Mesendoderm (in vitro differentiated cells): ENCODE measurements around the gene RAP1GAP2.

Source experiments
- DNase-seq: peaks from one replicate; pipeline ENCODE4 v3.0.0; 2013
- H2AK5ac ChIP-seq: 2 replicates; pipeline ENCODE4 v1.6.1; 2013; ENCODE audit warnings: low read length, inconsistent platforms
- H2BK120ac ChIP-seq: 2 replicates; pipeline ENCODE4 v1.6.1; 2013; ENCODE audit warnings: low read depth, mild to moderate bottlenecking, low read length, moderate library complexity, mixed read lengths
- H2BK15ac ChIP-seq: replicated peaks from 2 replicates; pipeline ENCODE4 v1.6.1; 2013; ENCODE audit warnings: low read depth, mild to moderate bottlenecking, moderate library complexity
- H2BK5ac ChIP-seq: 2 replicates; pipeline ENCODE4 v1.6.1; 2013; ENCODE audit warnings: low read length, inconsistent platforms
- H3K18ac ChIP-seq: 2 replicates; pipeline ENCODE4 v1.6.1; 2013; ENCODE audit warnings: mild to moderate bottlenecking, low read length, mixed read lengths
- H3K23ac ChIP-seq: one replicate; pipeline ENCODE4 v1.6.1; 2013; ENCODE audit warnings: low read length
- H3K27ac ChIP-seq: 2 replicates; pipeline ENCODE4 v1.5.1; 2013; ENCODE audit warnings: low read depth, mild to moderate bottlenecking, inconsistent platforms, low read length, moderate library complexity
- H3K27me3 ChIP-seq: 2 replicates; pipeline ENCODE4 v1.6.1; 2013; ENCODE audit warnings: low read length, control low read depth, mild to moderate bottlenecking, inconsistent platforms; ENCODE audit not compliant: insufficient read depth, poor library complexity
- H3K36me3 ChIP-seq: 2 replicates; pipeline ENCODE4 v1.6.1; 2013; ENCODE audit warnings: low read length, inconsistent platforms; ENCODE audit not compliant: control insufficient read depth, insufficient read depth
- H3K4ac ChIP-seq: one replicate; pipeline ENCODE4 v1.6.1; 2013; ENCODE audit warnings: low read depth, mild to moderate bottlenecking, low read length, moderate library complexity
- H3K4me1 ChIP-seq: 2 replicates; pipeline ENCODE4 v1.6.1; 2013; ENCODE audit warnings: low read depth, low read length, inconsistent platforms; ENCODE audit not compliant: control insufficient read depth
- H3K4me2 ChIP-seq: 2 replicates; pipeline ENCODE4 v1.6.1; 2013; ENCODE audit warnings: low read length
- H3K4me3 ChIP-seq: 2 replicates; pipeline ENCODE4 v1.5.1; 2013; ENCODE audit warnings: mild to moderate bottlenecking, low read length
- H3K56ac ChIP-seq: one replicate; pipeline ENCODE4 v1.6.1; 2013; ENCODE audit warnings: low read length
- H3K79me1 ChIP-seq: 2 replicates; pipeline ENCODE4 v1.6.1; 2013; ENCODE audit warnings: low read length, inconsistent platforms
- H3K79me2 ChIP-seq: 2 replicates; pipeline ENCODE4 v1.6.1; 2013; ENCODE audit warnings: mild to moderate bottlenecking, low read length; ENCODE audit not compliant: control insufficient read depth, insufficient read depth
- H3K9ac ChIP-seq: 2 replicates; pipeline ENCODE4 v1.6.1; 2013; ENCODE audit warnings: low read length, inconsistent platforms
- H4K5ac ChIP-seq: one replicate; pipeline ENCODE4 v1.6.1; 2013; ENCODE audit warnings: low read length
- H4K8ac ChIP-seq: one replicate; pipeline ENCODE4 v1.6.1; 2013; ENCODE audit warnings: low read depth, mild to moderate bottlenecking, control low read depth, low read length, moderate library complexity
- WGBS: extraction: QIAGEN DNeasy Blood & Tissue Kit; methylation state at CpG from one replicate; pipeline ENCODE4 v1.1.7; 2013; ENCODE audit warnings: low lambda C conversion rate, missing lambda C conversion rate; ENCODE audit not compliant: insufficient coverage; ENCODE audit errors: extremely low coverage; 5-methylcytosine and 5-hydroxymethylcytosine counted together

Gene RAP1GAP2

GRCh38 chr17:2874189-2874686 is 78.0 kb downstream of the RAP1GAP2 start:
- Histone ChIP-seq H3K23ac (no peak overlapping the region), H3K4me3 (no peak overlapping the region), H3K9ac (peak overlapping the region; percentile 27), H2BK120ac (no peak overlapping the region), H3K27ac (peak overlapping the region; percentile 95), H3K18ac (peak overlapping the region; percentile 98), H4K5ac (no peak overlapping the region), H2BK15ac (no peak overlapping the region), H3K4me1 (peaks cover 17% of the 10 kb centered on the region), H3K79me2 (peaks cover 39% of the 10 kb centered on the region), H2BK5ac (peak overlapping the region; percentile 89), H3K4me2 (no peak overlapping the region), H3K56ac (peak overlapping the region; percentile 83), H3K79me1 (peaks cover 15% of the 10 kb centered on the region), H3K4ac (peak overlapping the region; percentile 56), H4K8ac (no peak overlapping the region), H2AK5ac (no peak overlapping the region), H3K27me3 (no peaks in the 10 kb centered on the region), H3K36me3 (no peaks in the 10 kb centered on the region)
- WGBS, result no CpG with 5 or more reads among the region's 5 CpGs
- peak; percentile 99 for DNase-seq

- peak overlapping the region; percentile 41 for H3K18ac ChIP-seq
- H3K4me3 ChIP-seq, result no peak overlapping the region
Observed at GRCh38 chr17:2875608-2876007, 79.4 kb downstream of the RAP1GAP2 start.

GRCh38 chr17:2876467-2876866 is 80.2 kb downstream of the RAP1GAP2 start:
- no CpG with 5 or more reads among the region's 6 CpGs for WGBS
- DNase-seq, result peak; percentile 88

More at GRCh38 chr17:2875608-2876007, 79.4 kb downstream of the RAP1GAP2 start:
- Histone ChIP-seq H3K79me1 (peaks cover 13% of the 10 kb centered on the region), H3K27me3 (no peaks in the 10 kb centered on the region), H3K9ac (peak overlapping the region; percentile 30), H4K5ac (peak overlapping the region; percentile 62), H3K4ac (peak overlapping the region; percentile 56), H4K8ac (no peak overlapping the region), H2AK5ac (peak overlapping the region; percentile 98), H3K27ac (peak overlapping the region; percentile 95), H2BK5ac (peak overlapping the region; percentile 99), H3K56ac (peak overlapping the region; percentile 84), H3K23ac (peak overlapping the region; percentile 75), H2BK120ac (no peak overlapping the region), H3K79me2 (peaks cover 40% of the 10 kb centered on the region), H3K36me3 (no peaks in the 10 kb centered on the region), H2BK15ac (no peak overlapping the region), H3K4me2 (no peak overlapping the region), H3K4me1 (peaks cover 19% of the 10 kb centered on the region)
- WGBS, result no CpG with 5 or more reads among the region's 13 CpGs
- DNase-seq, result peak; percentile 49

GRCh38 chr17:2878751-2879254 is 82.6 kb downstream of the RAP1GAP2 start:
- H3K79me1 ChIP-seq, result peaks cover 16% of the 10 kb centered on the region
- no peak overlapping the region for H3K4me2 ChIP-seq
- H3K18ac ChIP-seq, result no peak overlapping the region
- H2BK15ac ChIP-seq, result no peak overlapping the region
- H3K79me2 ChIP-seq, result peaks cover 57% of the 10 kb centered on the region
- H3K56ac ChIP-seq, result peak overlapping the region; percentile 34
- no peak overlapping the region for H3K9ac ChIP-seq
- H3K23ac ChIP-seq, result no peak overlapping the region
- no peak overlapping the region for H3K4me3 ChIP-seq
- H3K4ac ChIP-seq, result no peak overlapping the region
- no peak overlapping the region for H4K8ac ChIP-seq
- no peak overlapping the region for H2BK5ac ChIP-seq
- peaks cover 25% of the 10 kb centered on the region for H3K4me1 ChIP-seq
- H3K27ac ChIP-seq, result no peak overlapping the region
- H3K27me3 ChIP-seq, result no peaks in the 10 kb centered on the region
- WGBS, result no CpG with 5 or more reads among the region's 16 CpGs
- DNase-seq, result no peak
- no peaks in the 10 kb centered on the region for H3K36me3 ChIP-seq
- no peak overlapping the region for H2BK120ac ChIP-seq
- H4K5ac ChIP-seq, result no peak overlapping the region
- H2AK5ac ChIP-seq, result no peak overlapping the region

More at GRCh38 chr17:2876467-2876866, 80.2 kb downstream of the RAP1GAP2 start:
- H3K36me3 ChIP-seq, result no peaks in the 10 kb centered on the region
- H3K79me2 ChIP-seq, result peaks cover 44% of the 10 kb centered on the region
- peak overlapping the region; percentile 91 for H2BK5ac ChIP-seq
- no peak overlapping the region for H3K23ac ChIP-seq
- H4K8ac ChIP-seq, result no peak overlapping the region
- H2BK15ac ChIP-seq, result no peak overlapping the region
- peak overlapping the region; percentile 63 for H3K4ac ChIP-seq
- H3K4me2 ChIP-seq, result no peak overlapping the region
- no peak overlapping the region for H3K56ac ChIP-seq
- no peak overlapping the region for H3K9ac ChIP-seq
- peaks cover 13% of the 10 kb centered on the region for H3K79me1 ChIP-seq
- peaks cover 17% of the 10 kb centered on the region for H3K4me1 ChIP-seq
- H2AK5ac ChIP-seq, result peak overlapping the region; percentile 74
- peak overlapping the region; percentile 15 for H2BK120ac ChIP-seq
- no peak overlapping the region for H4K5ac ChIP-seq
- H3K18ac ChIP-seq, result peak overlapping the region; percentile 55
- peak overlapping the region; percentile 42 for H3K27ac ChIP-seq
- H3K27me3 ChIP-seq, result no peaks in the 10 kb centered on the region
- no peak overlapping the region for H3K4me3 ChIP-seq

GRCh38 chr17:2880050-2880449 is 83.8 kb downstream of the RAP1GAP2 start:
- Histone ChIP-seq H3K27me3 (no peaks in the 10 kb centered on the region), H2BK15ac (no peak overlapping the region), H3K79me2 (peaks cover 63% of the 10 kb centered on the region), H3K4me1 (peaks cover 23% of the 10 kb centered on the region), H3K4me3 (no peak overlapping the region), H3K4me2 (no peak overlapping the region), H3K9ac (no peak overlapping the region), H3K4ac (no peak overlapping the region), H3K23ac (no peak overlapping the region), H2AK5ac (no peak overlapping the region), H4K8ac (no peak overlapping the region), H3K79me1 (peaks cover 18% of the 10 kb centered on the region), H3K18ac (no peak overlapping the region), H3K56ac (peak overlapping the region; percentile 30), H3K36me3 (no peaks in the 10 kb centered on the region), H2BK120ac (no peak overlapping the region), H4K5ac (no peak overlapping the region), H3K27ac (no peak overlapping the region), H2BK5ac (no peak overlapping the region)
- no peak for DNase-seq
- WGBS, result no CpG with 5 or more reads among the region's 8 CpGs

GRCh38 chr17:2881295-2881694 is 85.1 kb downstream of the RAP1GAP2 start:
- no peaks in the 10 kb centered on the region for H3K36me3 ChIP-seq
- no peak overlapping the region for H3K23ac ChIP-seq
- no peak overlapping the region for H3K4ac ChIP-seq
- H3K18ac ChIP-seq, result no peak overlapping the region
- H2BK15ac ChIP-seq, result no peak overlapping the region
- no peak overlapping the region for H3K9ac ChIP-seq
- no peak overlapping the region for H3K4me3 ChIP-seq
- H4K5ac ChIP-seq, result no peak overlapping the region
- H2BK5ac ChIP-seq, result no peak overlapping the region
- H4K8ac ChIP-seq, result no peak overlapping the region
- H3K27me3 ChIP-seq, result no peaks in the 10 kb centered on the region
- no peak overlapping the region for H2BK120ac ChIP-seq
- peaks cover 15% of the 10 kb centered on the region for H3K4me1 ChIP-seq
- no peak overlapping the region for H3K27ac ChIP-seq
- WGBS, result no CpG with 5 or more reads among the region's 5 CpGs
- H3K79me2 ChIP-seq, result peaks cover 62% of the 10 kb centered on the region
- no peak for DNase-seq
- H3K56ac ChIP-seq, result no peak overlapping the region
- H3K4me2 ChIP-seq, result no peak overlapping the region
- no peak overlapping the region for H2AK5ac ChIP-seq
- peaks cover 14% of the 10 kb centered on the region for H3K79me1 ChIP-seq
